COR-L47 (cell line): ENCODE data around the gene KRTAP10-8.
"Not testable (repeated sequence)": the region's sequence is repeated elsewhere in the genome, so short reads cannot be mapped to it uniquely, and the experiment has no call there.

Experiments used
- DNase-seq: peaks from one replicate; lab custom pipeline; 2025; lab: John Stamatoyannopoulos, UW

The KRTAP10-8 gene

DNA sequence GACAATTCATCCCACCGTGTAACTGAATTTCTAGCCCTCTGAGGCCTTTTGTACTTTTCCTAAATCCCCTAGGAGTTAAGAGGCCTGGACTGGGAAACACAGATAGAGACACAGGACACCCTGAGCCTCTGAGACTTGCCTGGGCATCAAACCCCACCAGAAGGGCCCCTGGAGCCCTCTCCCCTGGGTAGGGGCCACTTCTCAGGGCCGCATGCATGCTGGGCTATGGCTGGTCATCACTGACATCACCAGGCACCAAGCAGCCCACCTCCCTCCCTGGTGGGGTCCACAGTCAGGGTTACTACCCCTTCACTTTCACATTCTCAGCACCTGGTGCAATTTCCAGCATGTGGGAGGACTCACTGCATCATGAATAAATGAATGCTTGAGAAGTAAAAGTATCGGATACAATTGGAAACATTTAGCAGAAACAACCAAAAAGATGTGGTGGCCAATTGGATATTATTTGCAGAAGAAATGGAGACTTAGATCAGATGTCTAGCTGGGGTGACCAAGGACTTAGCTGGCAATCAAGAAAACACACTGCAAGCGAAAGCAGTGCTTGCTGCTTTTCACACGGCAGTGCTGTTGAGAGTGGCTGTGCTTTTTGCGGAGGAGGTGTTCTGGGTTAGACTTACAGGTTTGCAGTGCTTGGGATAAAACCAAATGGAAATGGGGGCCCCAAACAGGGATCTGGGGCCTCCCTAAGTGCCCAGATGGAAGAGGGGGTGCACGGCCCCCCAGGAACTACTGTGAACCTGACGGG lies 12.4 kb upstream of the KRTAP10-8 start:
- DNase-seq: no peak

DNA sequence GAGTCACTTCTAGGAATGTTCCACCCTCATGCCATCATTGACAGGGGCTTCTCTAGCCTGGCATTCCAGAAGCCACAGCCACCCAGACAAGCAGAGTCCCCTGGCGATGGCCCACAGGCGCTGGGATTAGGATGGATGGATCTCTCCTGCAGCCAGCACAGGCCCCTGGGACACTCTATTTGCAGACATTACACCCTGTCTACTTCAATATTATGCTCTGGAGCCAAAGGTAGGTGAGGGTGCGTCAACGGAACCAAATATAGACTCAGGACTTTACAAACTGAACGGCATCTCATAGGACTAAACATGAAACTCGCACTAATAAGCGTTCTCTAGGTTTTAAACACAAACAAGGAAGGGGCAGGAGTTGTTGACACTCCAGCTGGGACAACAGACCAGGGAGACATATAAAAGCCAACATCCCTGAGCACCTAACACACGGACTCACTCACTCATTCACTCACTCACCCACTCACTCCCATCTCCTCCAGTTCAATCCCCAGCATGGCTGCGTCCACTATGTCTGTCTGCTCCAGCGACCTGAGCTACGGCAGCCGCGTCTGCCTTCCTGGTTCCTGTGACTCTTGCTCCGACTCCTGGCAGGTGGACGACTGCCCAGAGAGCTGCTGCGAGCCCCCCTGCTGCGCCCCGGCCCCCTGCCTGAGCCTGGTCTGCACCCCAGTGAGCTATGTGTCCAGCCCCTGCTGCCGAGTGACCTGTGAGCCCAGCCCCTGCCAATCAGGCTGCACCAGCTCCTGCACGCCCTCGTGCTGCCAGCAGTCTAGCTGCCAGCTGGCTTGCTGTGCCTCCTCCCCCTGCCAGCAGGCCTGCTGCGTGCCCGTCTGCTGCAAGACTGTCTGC lies 11.5 kb upstream of the KRTAP10-8 start, which contains the start of gene KRTAP10-7:
TSS of gene KRTAP10-7 (plus strand) at position 480 of the 861 bp plus-strand sequence. CDS start at position 505, 25 bp downstream.
- not testable (repeated sequence) for DNase-seq

DNA sequence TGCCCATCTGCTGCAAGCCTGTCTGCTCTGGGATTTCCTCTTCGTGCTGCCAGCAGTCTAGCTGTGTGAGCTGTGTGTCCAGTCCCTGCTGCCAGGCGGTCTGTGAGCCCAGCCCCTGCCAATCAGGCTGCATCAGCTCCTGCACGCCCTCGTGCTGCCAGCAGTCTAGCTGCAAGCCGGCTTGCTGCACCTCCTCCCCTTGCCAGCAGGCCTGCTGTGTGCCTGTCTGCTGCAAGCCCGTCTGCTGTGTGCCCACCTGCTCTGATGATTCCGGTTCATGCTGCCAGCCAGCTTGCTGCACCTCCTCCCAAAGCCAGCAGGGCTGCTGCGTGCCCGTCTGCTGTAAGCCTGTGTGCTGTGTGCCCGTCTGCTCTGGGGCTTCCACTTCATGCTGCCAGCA lies 10.8 kb upstream of the KRTAP10-8 start:
- DNase-seq: not testable (repeated sequence)

DNA sequence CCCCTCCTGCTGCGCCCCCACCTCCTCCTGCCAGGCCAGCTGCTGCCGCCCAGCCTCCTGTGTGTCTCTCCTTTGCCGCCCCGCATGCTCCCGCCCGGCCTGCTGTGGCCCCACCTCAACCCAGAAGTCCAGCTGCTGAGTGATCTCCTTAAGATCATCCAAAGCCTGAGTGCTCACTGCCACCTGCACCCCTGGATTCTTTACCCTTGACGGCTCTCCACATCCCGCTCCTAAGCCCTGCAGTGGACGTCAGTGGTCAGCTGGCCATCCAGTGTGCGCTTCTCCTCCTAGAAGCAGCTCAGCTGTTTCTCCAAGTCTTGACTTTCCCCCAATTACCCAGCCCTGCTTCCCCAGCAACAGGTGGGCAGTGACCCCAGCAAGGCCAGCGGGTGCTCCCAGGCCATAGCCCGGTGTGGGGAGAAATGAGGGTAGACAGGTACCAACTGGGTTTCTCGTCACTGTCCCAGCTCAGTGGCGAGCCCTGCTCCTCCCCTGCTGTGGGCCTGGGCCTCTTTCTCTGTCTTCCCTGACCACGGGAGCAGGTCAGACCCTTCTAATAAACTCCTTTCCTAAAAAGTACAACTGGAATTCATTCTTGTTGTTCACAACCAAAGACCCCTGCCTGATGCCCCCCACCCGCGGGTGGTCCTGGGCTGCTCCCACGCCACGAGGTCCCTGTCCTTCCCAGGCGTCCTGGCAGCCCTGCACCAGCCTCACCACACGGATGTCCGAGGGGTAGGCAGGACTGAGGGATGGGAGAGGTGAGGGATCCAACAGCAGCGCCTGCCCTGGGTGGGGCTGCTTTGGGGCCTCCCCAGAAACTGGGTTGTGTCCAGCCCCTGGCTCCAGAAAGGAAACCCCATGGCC lies 10.1 kb upstream of the KRTAP10-8 start:
- DNase-seq: no peak

DNA sequence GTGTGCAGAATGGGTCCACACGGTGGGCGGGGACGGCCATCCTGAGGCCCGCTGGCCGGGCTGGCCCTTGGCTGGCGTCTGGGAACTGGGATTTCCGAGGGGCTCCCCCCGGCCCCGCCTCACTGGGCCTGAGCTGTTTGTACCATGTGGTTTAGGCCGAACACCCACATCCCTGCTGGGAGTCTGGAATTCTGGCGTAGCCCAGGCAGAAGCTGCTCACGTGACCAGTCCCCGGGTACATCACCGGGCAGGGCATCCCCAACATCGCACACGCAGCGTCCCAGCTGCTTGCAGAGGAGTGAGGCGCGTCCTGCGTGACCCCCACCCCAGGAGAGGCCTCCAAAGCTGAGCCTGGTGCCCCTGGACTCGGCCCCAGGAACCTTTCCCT lies 9.4 kb upstream of the KRTAP10-8 start:
- DNase-seq: no peak

DNA sequence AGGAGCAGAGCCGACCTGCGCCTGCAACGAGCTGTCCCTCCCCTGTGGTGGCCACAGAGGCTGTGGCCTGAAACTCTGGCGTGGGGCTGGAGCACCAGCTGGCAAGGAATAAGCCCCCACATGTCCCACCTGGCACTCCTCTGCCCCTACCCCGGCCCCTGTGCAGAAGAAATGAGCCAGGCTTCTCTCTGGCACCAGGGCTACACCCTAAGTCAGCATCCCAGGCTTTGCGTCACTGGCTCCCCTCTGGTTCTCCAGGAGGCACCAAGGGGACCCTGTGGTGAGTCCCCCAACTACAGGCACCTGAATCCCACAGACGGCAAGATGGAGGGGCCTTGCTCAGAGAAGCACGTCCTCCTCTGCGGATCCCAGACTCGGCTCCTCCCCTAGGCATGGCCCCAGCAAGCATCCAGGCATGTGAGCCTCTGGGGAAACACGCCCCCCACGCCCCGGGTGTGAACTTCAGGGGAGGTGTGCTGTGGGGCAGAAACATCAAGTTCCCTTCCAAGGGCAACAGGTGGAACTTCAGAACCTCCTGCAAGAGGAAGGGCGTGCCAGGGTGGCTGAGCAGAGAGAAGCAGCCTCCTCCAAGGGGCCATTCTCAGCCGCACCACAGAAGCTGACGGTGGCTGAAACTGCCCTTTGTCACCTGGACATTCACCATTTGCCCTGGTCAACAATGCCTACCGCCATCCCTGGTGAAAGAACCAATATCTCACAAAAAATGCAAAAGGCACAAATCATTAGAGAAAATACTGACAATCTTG lies 8.6 kb upstream of the KRTAP10-8 start:
- DNase-seq: no peak

DNA sequence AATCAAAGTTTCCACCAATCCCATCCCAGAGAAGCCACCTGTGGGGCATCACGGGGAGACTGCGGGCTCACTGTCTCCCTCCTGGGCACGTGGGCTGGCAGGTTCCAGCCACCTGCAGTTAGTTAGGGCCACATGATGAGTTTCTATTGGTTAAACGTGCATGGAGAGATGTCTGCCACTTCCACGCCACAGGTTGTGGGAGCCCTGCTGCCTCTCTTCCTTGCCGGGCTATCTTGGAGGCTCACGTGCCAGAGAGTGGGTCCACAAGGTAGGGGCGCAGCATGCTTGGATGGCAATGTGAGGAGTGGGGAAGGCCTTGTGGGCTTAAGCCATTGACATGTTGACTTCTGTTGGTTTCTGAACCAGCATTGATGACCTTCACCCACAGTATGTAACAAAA lies 8.0 kb upstream of the KRTAP10-8 start:
- no peak for DNase-seq

DNA sequence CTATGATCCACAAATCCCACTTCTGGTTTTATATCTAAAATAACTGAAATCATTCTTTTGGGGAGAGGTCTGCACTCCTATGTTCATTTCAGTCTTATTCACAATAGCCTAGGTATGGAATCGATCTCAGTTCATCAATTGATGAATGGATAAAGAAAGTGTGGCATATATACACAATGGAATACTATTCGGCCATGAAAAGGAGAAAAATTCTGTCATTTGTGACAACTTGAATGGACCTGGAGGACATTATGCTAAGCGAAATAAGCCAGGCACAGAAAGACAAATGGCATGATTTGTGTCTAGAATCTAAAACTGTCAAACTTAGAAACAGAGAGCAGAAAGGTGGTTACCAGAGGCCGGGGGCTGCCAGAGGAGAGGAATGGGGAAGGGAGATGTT lies 5.4 kb upstream of the KRTAP10-8 start:
- DNase-seq: no peak

DNA sequence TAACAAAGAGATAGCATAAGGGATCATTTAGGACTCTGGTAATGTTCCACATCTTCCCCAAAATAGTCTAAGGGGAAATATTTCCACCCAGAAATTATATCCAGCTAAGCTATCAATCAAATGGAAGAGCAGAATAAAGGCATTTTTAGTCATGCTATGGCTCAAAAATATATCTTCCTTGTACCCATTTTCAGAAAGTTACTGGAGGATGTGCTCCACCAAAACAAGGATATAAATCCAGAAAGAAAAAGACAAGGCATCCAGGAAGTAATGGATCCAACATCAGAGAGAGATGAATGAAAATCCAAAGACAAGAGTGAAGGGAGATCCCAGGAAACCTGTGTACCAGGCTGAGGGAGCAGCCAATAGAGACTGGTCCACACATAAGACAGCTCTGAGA lies 2.7 kb upstream of the KRTAP10-8 start:
- no peak for DNase-seq

DNA sequence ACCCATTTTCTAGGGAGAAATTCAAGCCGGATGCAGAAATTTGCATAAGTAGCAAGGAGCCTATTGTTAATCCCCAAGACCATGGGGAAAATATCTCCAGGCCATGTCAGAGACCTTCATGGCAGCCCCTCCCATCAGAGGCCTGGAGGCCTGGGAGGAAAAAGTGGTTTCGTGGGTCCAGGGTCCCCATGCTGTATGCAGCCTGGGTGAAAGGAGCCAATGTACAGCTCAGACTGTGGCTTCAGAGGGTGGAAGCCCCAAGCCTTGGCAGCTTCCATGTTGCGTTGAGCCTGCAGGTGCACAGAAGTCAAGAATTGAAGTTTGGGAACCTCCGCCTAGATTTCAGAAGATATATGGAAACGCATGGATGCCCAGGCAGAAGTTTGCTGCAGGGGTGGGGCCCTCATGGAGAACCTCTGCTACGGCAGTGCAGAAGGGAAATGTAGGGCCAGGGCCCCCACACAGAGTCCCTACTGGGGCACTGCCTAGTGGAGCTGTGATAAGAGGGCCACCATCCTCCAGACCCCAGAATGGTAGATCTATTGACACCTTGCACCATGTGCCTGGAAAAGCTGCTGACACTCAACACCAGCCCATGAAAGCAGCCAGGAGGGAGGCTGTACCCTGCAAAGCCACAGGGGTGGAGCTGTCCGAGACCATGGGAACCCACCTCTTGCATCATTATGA lies 1.6 kb upstream of the KRTAP10-8 start:
- not testable (repeated sequence) for DNase-seq

DNA sequence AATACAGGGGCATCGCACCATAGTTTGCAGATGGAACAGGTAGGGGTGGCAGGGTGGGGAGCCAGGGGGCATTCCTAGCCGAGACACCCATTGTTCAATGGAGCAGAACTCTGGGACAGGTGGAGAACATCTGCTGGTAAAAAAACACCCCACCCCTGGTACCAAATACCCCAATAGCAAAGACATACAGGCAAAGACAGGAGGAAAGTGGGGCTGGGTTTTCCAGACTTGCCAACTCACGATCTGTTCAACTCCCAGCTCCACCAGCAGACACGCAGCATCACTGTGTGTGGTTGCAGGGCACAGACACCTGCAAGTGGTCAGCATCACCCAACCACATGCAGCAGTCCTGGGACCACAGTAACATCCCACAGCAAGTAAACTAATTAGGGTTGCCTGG lies 328 bp upstream of the KRTAP10-8 start:
- no peak for DNase-seq

DNA sequence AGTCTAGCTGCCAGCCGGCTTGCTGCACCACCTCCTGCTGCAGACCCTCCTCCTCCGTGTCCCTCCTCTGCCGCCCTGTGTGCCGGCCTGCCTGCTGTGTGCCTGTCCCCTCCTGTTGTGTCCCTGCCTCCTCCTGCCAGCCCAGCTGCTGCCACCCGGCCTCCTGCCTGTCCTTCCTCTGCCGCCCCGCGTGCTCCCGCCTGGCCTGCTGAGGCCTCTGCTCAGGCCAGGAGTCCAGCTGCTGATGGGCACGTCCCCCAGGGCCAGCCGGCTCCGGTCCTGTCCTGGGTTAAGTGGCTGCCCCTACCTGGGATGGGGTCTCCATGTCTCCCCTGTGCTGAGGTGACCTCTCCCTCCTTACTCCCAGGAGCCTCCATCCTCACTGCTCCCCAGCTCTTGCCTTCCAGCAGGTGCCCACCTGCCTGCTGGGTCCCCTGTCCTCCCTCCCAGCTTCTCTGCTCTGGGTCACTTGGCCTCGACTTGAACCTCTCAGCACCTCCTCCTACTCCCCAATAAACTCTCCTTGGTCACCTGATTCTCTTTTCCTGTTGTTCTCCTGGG lies 870 bp downstream of the KRTAP10-8 start:
- DNase-seq: no peak

DNA sequence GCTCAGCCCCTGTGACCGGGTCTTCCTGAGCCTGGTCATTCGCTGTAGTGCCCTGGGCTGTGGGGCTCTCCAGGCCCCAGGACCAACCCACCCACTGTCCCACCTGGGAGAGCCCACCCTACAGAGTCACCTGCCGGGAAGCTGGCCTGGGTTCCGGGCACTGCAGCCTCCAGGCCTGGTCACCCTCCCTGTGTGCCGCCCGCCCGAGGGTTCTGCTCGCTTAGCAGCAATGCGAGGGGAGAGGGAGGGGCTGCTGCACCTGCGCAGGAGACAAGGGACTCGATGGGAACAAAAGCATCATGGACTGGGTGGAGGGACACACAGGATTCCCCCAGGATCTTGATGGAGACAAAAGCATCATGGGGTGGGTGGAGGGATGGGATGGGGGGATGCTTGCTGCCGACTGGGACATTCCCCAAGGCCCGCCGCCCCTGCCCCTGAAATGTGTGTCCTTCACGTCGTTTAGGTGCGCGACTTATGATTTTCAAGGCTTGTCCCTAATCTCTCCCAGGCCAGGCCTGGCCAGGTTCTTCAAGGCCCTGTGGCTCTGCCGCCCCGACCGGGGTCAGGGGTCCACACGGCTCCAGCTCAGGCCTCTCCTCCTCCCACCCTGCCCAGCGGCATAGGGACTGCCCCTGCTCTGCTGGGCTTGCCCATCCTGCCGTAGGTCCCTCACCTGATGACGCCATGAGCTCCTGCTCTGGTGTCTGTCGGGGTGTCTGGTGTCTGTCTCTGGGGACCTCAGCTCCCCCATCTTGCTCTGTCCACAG lies 1.7 kb downstream of the KRTAP10-8 start:
- no peak for DNase-seq

DNA sequence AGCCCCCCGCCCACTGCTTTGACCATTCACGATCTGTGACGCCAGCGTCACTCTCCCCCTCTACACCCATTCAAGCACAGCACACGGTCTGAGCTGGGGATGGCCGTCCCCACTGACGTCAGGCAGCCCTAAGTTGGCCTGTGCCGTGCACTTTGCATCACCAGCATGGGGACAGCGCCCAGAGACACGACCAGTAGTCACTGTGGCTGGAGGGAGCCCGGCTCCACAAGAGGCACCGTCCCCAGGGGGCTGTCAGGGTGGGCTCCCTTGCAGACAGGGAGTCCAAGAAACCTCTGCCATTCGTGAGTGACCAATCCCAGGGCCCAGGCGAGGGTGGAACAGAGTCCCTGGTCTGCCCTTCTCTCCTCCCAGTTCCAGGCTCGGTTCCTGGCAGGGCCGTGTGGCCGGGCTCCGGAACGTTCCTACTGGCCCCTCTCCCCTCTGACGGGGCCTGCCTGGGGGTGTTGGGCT lies 2.3 kb downstream of the KRTAP10-8 start:
- no peak for DNase-seq

DNA sequence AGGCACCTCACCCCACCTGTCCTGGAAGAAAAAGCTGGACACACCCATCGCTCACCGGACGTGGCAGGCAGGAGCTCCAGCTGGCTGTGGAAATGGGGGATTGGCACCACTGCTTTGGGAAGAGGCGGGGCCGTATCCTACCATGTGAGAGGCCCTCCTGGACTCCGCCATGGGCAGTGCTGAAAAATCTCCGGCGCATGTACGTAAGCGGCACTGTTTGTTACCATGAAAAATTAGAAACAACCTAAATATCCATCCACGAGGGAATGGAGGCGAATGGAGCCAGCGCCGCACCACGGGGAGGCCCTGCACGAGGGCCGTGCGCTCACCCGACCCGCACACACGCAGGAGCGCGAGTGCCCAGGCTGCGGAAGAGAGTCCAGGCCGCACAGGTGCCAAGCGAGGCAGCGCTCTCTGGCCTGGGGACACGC lies 3.1 kb downstream of the KRTAP10-8 start:
- no peak for DNase-seq

DNA sequence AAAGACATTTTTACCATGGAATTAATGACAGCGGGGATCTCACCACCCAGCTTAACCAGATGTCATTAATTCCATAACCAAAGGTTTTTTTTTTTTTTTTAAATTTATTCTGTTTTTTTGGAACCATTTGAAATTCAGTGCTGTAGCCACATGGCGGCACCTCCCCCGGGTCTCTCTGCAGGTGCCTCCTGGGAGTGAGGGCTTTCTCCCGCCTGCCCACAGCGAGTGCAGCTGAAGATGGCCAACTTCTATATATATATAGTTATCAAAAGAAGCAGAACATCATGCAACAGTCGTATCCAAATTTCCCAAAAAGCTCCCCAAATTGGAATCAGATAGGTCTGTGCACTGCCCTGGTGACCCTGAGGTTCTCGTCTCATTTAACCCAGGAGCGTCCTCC lies 3.6 kb downstream of the KRTAP10-8 start:
- DNase-seq: no peak

DNA sequence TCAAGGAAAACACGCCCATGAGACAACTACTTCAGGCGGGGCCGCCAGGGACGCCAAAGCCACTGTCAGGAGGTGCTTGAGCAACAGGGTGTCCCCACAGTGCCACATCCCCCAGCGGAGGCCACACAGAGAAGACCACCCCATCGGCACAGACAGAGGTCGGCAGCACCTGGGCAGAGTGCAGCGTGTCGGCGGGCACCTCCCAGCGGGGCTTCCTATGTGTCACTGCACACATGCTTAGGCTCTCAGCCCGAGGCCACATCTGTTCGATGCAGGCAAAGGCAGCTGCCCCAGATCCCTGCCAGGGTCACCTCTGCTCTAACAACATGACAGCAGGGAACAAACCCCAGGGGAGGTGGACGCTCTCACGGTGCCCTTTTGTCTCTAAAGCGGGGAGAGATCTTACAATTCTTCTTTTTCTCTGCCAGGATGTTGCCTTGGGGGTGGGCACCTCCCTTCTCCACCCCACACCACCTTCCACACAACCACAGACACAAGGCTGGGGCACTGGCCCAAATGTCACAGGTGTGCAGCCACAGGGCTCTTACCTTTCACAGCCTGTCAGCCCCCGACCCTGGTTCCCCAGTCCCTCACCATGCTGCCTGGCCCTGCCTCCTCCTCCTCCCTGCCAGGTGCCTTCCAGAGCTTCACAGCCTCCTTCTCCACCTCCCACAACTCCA lies 4.2 kb downstream of the KRTAP10-8 start:
- DNase-seq: no peak

DNA sequence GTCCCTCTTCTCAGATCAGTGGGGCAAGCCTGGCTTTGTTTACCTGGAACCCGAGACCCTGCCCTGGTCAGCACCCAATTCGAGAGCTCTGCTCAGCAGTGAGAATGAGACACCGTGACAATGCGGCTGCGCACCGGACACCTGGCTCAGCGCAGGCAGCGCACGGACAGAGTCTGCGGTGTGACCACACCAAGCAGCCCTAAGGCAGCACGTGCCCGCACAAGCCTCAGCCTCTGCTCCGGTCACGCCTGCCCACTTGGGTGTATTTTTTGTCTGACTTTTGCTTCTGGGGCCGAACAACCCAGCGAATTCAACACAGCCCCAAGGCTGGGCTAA lies 4.7 kb downstream of the KRTAP10-8 start:
- DNase-seq: no peak

DNA sequence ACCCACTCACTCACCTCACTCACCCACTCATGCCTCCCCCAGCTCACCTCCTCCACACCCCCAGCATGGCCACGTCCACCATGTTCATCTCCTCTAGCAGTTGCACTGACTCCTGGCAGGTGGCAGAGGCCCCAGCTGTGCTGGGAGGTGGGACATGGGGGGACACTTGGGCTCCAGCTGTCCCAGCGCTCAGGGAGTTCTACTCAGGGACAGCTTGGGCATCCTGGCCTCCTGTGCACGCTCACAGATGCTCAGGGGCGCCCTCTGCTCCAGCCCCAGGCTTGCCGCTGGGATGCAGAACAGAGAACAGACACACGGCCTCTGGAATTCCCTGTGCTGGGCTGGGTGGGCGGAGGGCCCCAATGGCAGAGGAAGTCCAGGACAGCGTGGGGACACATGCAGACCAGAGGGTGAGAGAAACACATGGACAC lies 5.2 kb downstream of the KRTAP10-8 start:
- DNase-seq: no peak
